ENCODE results near the gene INPP5D. TPM values are rescaled to one million over a fixed set of nuclear protein-coding genes. Genes with fewer than 3 reads are reported as not detected.

INPP5D gene
- total RNA-seq, 1 experiment from 2014 or later: 0.74 TPM

DNA sequence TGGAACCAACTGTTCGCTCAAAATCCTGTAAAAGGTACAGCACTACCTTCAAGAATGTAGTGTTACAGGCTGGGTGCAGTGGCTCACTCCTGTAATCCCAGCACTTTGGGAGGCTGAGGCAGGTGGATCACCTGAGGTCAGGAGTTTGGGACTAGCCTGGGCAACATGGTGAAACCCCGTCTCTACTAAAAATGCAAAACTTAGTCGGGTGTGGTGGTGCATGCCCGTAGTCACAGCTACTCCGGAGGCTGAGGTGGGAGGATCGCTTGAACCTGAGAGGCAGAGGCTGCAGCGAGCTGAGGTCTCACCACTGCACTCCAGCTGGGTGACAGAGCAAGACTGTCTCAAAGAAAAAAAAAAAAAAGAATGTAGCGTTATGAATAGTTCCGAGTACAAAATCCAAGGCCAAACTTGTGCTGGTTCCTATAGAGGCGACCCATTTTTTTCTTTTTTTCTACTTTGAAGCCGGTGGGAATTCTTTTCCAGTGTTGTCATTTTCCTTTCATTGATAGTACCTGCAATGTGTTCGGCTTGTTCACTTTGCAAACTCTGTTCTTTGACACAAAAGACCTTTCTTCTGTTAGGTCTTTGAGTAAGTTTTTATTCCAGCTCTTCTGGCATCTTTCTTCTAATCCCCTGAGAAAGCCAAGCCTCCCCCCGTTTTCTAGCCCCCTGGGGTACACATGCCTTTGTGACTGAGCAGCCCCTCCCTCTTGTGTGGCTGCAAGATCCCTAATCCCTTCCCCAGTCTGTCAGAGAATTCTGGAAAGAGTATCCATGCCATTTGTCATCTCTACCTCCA lies 25.1 kb downstream of the INPP5D start:
- Histone ChIP-seq H3K4me3 (no peak overlapping the region), H3K4me2 (no peak overlapping the region)
- BruUV-seq (replicated peaks): no TSS peak

GRCh38 chr2:233085839-233086150 lies 25.7 kb downstream of the INPP5D start:
- DNase-seq: no peak
- BruUV-seq (replicated peaks): no TSS peak
- Histone ChIP-seq H3K27ac (no peak overlapping the region), H3K4me3 (no peak overlapping the region), H3F3A (ENCODE audit: insufficient read depth, low read depth) (no peaks in the 10 kb centered on the region; the same call in 1 of the 2 replicates), H3K9me3 (ENCODE audit: insufficient read depth, low read depth) (no peaks in the 10 kb centered on the region), H3K79me2 (ENCODE audit: low read depth) (no peaks in the 10 kb centered on the region), H3K4me2 (no peak overlapping the region), H4K20me1 (ENCODE audit: insufficient read depth) (no peaks in the 10 kb centered on the region), H3K9me2 (ENCODE audit: insufficient read depth) (no peaks in the 10 kb centered on the region), H2AFZ (no peak overlapping the region), H3K27me3 (ENCODE audit: insufficient read depth, low read depth) (no peaks in the 10 kb centered on the region), H3K4me1 (replicated peaks; ENCODE audit: insufficient read depth) (no peaks in the 10 kb centered on the region), H3K36me3 (ENCODE audit: low read depth) (no peaks in the 10 kb centered on the region)
- ChIA-PET POLR2A (ENCODE audit: unreplicated experiment) (no interaction called here), CTCF (no interaction called here)
- intact Hi-C loops (cut with micrococcal nuclease; ENCODE audit: unreplicated experiment): no loop called here
- no peak for TF ChIP-seq CTCF (conservative IDR thresholded peaks at IDR 0.05)
- no peak for TF ChIP-seq EZH2 (IDR thresholded peaks at IDR 0.05; ENCODE audit: low read depth)

More for the DNA sequence above, 25.1 kb downstream of the INPP5D start:
- no peaks in the 10 kb centered on the region for H3K27me3 ChIP-seq (ENCODE audit: insufficient read depth, low read depth)
- CTCF ChIA-PET: interaction anchor here (0.6 kb wide), 1 partner anchor 102 kb away, joined by 3 read pairs; no protein-coding TSS in a partner anchor
- no peaks in the 10 kb centered on the region; the same call in 1 of the 2 replicates for H3F3A ChIP-seq (ENCODE audit: insufficient read depth, low read depth)
- no peaks in the 10 kb centered on the region for H3K9me2 ChIP-seq (ENCODE audit: insufficient read depth)
- TF ChIP-seq CTCF (conservative IDR thresholded peaks at IDR 0.05): no peak
- no peak for TF ChIP-seq EZH2 (IDR thresholded peaks at IDR 0.05; ENCODE audit: low read depth)
- no peak overlapping the region for H2AFZ ChIP-seq
- H3K9me3 ChIP-seq (ENCODE audit: insufficient read depth, low read depth): no peaks in the 10 kb centered on the region
- H3K36me3 ChIP-seq (ENCODE audit: low read depth): no peaks in the 10 kb centered on the region
- no peaks in the 10 kb centered on the region for H3K4me1 ChIP-seq (replicated peaks; ENCODE audit: insufficient read depth)
- intact Hi-C loops (cut with micrococcal nuclease; ENCODE audit: unreplicated experiment): no loop called here
- no peak overlapping the region for H3K27ac ChIP-seq
- POLR2A ChIA-PET (ENCODE audit: unreplicated experiment): interaction anchor here (0.5 kb wide), 1 partner anchor 87 kb away, joined by 23 read pairs; no protein-coding TSS in a partner anchor
- no peak for DNase-seq
- H3K79me2 ChIP-seq (ENCODE audit: low read depth): no peaks in the 10 kb centered on the region
- no peaks in the 10 kb centered on the region for H4K20me1 ChIP-seq (ENCODE audit: insufficient read depth)

- no peak overlapping the region for H3K27ac ChIP-seq
- no peak overlapping the region for H3K4me2 ChIP-seq
- no peak overlapping the region for H3K4me3 ChIP-seq
- H3K79me2 ChIP-seq (ENCODE audit: low read depth): no peaks in the 10 kb centered on the region
- TF ChIP-seq EZH2 (IDR thresholded peaks at IDR 0.05; ENCODE audit: low read depth) (no peak), CTCF (conservative IDR thresholded peaks at IDR 0.05) (no peak)
- DNase-seq: no peak
- BruUV-seq (replicated peaks): no TSS peak
- H4K20me1 ChIP-seq (ENCODE audit: insufficient read depth): no peaks in the 10 kb centered on the region
- ChIA-PET CTCF (no interaction called here), POLR2A (ENCODE audit: unreplicated experiment) (no interaction called here)
- no peaks in the 10 kb centered on the region for H3K27me3 ChIP-seq (ENCODE audit: insufficient read depth, low read depth)
- no peaks in the 10 kb centered on the region for H3K9me2 ChIP-seq (ENCODE audit: insufficient read depth)
- no peaks in the 10 kb centered on the region; the same call in 1 of the 2 replicates for H3F3A ChIP-seq (ENCODE audit: insufficient read depth, low read depth)
- no peak overlapping the region for H2AFZ ChIP-seq
- no peaks in the 10 kb centered on the region for H3K9me3 ChIP-seq (ENCODE audit: insufficient read depth, low read depth)
- no peaks in the 10 kb centered on the region for H3K4me1 ChIP-seq (replicated peaks; ENCODE audit: insufficient read depth)
- H3K36me3 ChIP-seq (ENCODE audit: low read depth): no peaks in the 10 kb centered on the region
- intact Hi-C loops (cut with micrococcal nuclease; ENCODE audit: unreplicated experiment): no loop called here
Observed at GRCh38 chr2:233087713-233088112, 27.6 kb downstream of the INPP5D start.

All from PC-9 (cell line).